CD4-positive, alpha-beta memory T cell (primary cell): ENCODE measurements around the gene RBBP5. TPM values are rescaled to one million over a fixed set of nuclear protein-coding genes. Genes with fewer than 3 reads are reported as not detected.

ENCODE experiments used
- CTCF ChIA-PET: fragments of 350-600 bp; sonication (Branson Sonifier 250); formaldehyde crosslinking; loops from one replicate; lab custom pipeline; 2021; ENCODE audit warnings: inconsistent platforms; ENCODE audit not compliant: partially characterized antibody; lab: Charles Lee
- POLR2A ChIA-PET: fragments of 350-600 bp; sonication (Branson Sonifier 250); formaldehyde crosslinking; loops from one replicate; lab custom pipeline; 2021; ENCODE audit not compliant: partially characterized antibody; lab: Charles Lee
- DNase-seq, 5 donors: peaks; one replicate each; pipeline versions ENCODE4 v3.0.0 to v3.0.0-alpha.2; 2020 to 2022; ENCODE audit warnings: mixed read lengths in 1 of 5
- H3K27ac ChIP-seq: one replicate; pipeline ENCODE4 v1.7.0; 2013; ENCODE audit warnings: low read depth, low read length
- H3K27me3 ChIP-seq: 2 replicates; pipeline ENCODE4 v1.7.0; 2013; ENCODE audit warnings: mild to moderate bottlenecking, low read length, moderate library complexity; ENCODE audit not compliant: insufficient read depth
- H3K36me3 ChIP-seq: 2 replicates; pipeline ENCODE4 v1.7.0; 2013; ENCODE audit warnings: mild to moderate bottlenecking, low read length, moderate library complexity; ENCODE audit not compliant: insufficient read depth
- H3K4me1 ChIP-seq: 2 replicates; pipeline ENCODE4 v1.7.0; 2013; ENCODE audit warnings: mild to moderate bottlenecking, low read length, moderate library complexity; ENCODE audit not compliant: insufficient read depth
- H3K4me3 ChIP-seq, 2 donors: one replicate each; pipeline ENCODE4 v1.7.0; 2013; ENCODE audit warnings: low read length in 2 of 2, mild to moderate bottlenecking in 1 of 2
- H3K9me3 ChIP-seq, 2 donors: one replicate each; pipeline ENCODE4 v1.7.0; 2013; ENCODE audit warnings: low read length in 2 of 2, control low read depth in 1 of 2; ENCODE audit not compliant: control insufficient read depth in 1 of 2
- H3K27ac Mint-ChIP-seq, 7 donors: one replicate each; pipeline ENCODE4 v1.8.0; 2020 to 2021; ENCODE audit warnings: mixed read lengths in 7 of 7, mild to moderate bottlenecking in 6 of 7, inconsistent platforms in 3 of 7, moderate library complexity in 3 of 7
- H3K27me3 Mint-ChIP-seq, 2 donors: one replicate each; pipeline ENCODE4 v1.8.0; 2020 to 2021; ENCODE audit warnings: mixed read lengths in 2 of 2
- H3K36me3 Mint-ChIP-seq, 2 donors: one replicate each; pipeline ENCODE4 v1.8.0; 2020 to 2021; ENCODE audit warnings: mixed read lengths in 2 of 2, inconsistent platforms in 1 of 2, mild to moderate bottlenecking in 1 of 2
- H3K4me1 Mint-ChIP-seq, 4 donors: one replicate each; pipeline ENCODE4 v1.8.0; 2020 to 2021; ENCODE audit warnings: mixed read lengths in 4 of 4, mild to moderate bottlenecking in 1 of 4
- H3K4me3 Mint-ChIP-seq, 8 donors: one replicate each; pipeline ENCODE4 v1.8.0; 2020 to 2021; ENCODE audit warnings: mixed read lengths in 8 of 8, mild to moderate bottlenecking in 7 of 8, moderate library complexity in 6 of 8, inconsistent platforms in 3 of 8
- H3K9me3 Mint-ChIP-seq, 8 donors: one replicate each; pipeline ENCODE4 v1.8.0; 2020 to 2021; ENCODE audit warnings: mixed read lengths in 8 of 8, mild to moderate bottlenecking in 5 of 8, inconsistent platforms in 3 of 8, moderate library complexity in 1 of 8
- intact Hi-C: fragments of 100-400 bp; cut with micrococcal nuclease; formaldehyde crosslinking; loops from one replicate; pipeline ENCODE4 v1.15.1; 2023
- polyA plus RNA-seq, 2 donors: library from polyadenylated mRNA; unstranded; fragments of 300-500 nt; fragmentation: Illumina TruSeq; gene quantifications; one replicate each; pipeline ENCODE4 v1.2.3, GENCODE V29; 2021
- total RNA-seq, 2 experiments: library from RNA; stranded (reverse); gene quantifications; one replicate each; pipeline ENCODE4 v1.2.3, GENCODE V29; 2021

RBBP5 gene
- total and polyA plus RNA-seq, 4 experiments from 2014 or later: 16.8 to 32.9 (median 26.8) TPM

GRCh38 chr1:205095422-205095821 is 26.4 kb downstream of the RBBP5 start:
- CTCF ChIA-PET: no interaction called here
- Mint-ChIP-seq H3K4me3 (no peak overlapping the region), H3K9me3 (peaks cover 0 to 2% (median 0%) of the 10 kb centered on the region in 8 donors), H3K27ac (peak overlapping the region in 1 of 7 donors; percentile 6), H3K27me3 (no peaks in the 10 kb centered on the region), H3K36me3 (peaks cover 70 to 86% of the 10 kb centered on the region in 2 donors), H3K4me1 (peaks cover 0 to 3% (median 0%) of the 10 kb centered on the region in 4 donors)
- Histone ChIP-seq H3K36me3 (peaks cover 89% of the 10 kb centered on the region), H3K4me3 (no peak overlapping the region), H3K9me3 (no peaks in the 10 kb centered on the region), H3K27me3 (no peaks in the 10 kb centered on the region), H3K27ac (no peak overlapping the region), H3K4me1 (no peaks in the 10 kb centered on the region)
- intact Hi-C loops: no loop called here
- POLR2A ChIA-PET: no interaction called here
- DNase-seq: no peak

GRCh38 chr1:205091043-205091740 is 30.6 kb downstream of the RBBP5 start:
- Histone ChIP-seq H3K36me3 (peaks cover 67% of the 10 kb centered on the region), H3K4me3 (no peak overlapping the region), H3K27me3 (no peaks in the 10 kb centered on the region), H3K4me1 (no peaks in the 10 kb centered on the region), H3K27ac (no peak overlapping the region), H3K9me3 (no peaks in the 10 kb centered on the region)
- H3K4me1 Mint-ChIP-seq: peaks cover 0 to 3% (median 0%) of the 10 kb centered on the region in 4 donors
- H3K27me3 Mint-ChIP-seq: no peaks in the 10 kb centered on the region
- ChIA-PET POLR2A (no interaction called here), CTCF (interaction anchor here (1.2 to 1.5 kb wide), 2 partner anchors 30 to 51 kb away, joined by 3 to 6 read pairs; no protein-coding TSS in a partner anchor)
- peak overlapping the region in 4 of 7 donors; percentile 15 to 48 (median 30) for H3K27ac Mint-ChIP-seq
- peaks cover 58 to 74% of the 10 kb centered on the region in 2 donors for H3K36me3 Mint-ChIP-seq
- H3K9me3 Mint-ChIP-seq: no peaks in the 10 kb centered on the region
- intact Hi-C loops: no loop called here
- no peak overlapping the region for H3K4me3 Mint-ChIP-seq
- no peak for DNase-seq

- CTCF ChIA-PET: interaction anchor here (1.9 kb wide), 1 partner anchor 27 kb away, joined by 7 read pairs; no protein-coding TSS in a partner anchor
- POLR2A ChIA-PET: no interaction called here
- peaks cover 0 to 5% (median 0%) of the 10 kb centered on the region in 4 donors for H3K4me1 Mint-ChIP-seq
- H3K27me3 Mint-ChIP-seq: no peaks in the 10 kb centered on the region
- intact Hi-C loops: no loop called here
- no peaks in the 10 kb centered on the region for H3K27me3 ChIP-seq
- H3K4me1 ChIP-seq: no peaks in the 10 kb centered on the region
- peaks cover 57 to 75% of the 10 kb centered on the region in 2 donors for H3K36me3 Mint-ChIP-seq
- no peak overlapping the region for H3K4me3 ChIP-seq
- H3K27ac ChIP-seq: no peak overlapping the region
- no peak for DNase-seq
- H3K9me3 ChIP-seq: no peaks in the 10 kb centered on the region
- no peak overlapping the region for H3K27ac Mint-ChIP-seq
- H3K4me3 Mint-ChIP-seq: no peak overlapping the region
- H3K36me3 ChIP-seq: peaks cover 51% of the 10 kb centered on the region
- no peaks in the 10 kb centered on the region for H3K9me3 Mint-ChIP-seq
Measured at GRCh38 chr1:205088341-205088740, 33.4 kb downstream of the RBBP5 start.

GRCh38 chr1:205084360-205084759 is 37.4 kb downstream of the RBBP5 start, which contains the start of gene TMEM81:
Gene TMEM81 (minus strand): TSS chr1:205084460. CDS start chr1:205084320, 140 bp downstream.
- no peaks in the 10 kb centered on the region for H3K27me3 Mint-ChIP-seq
- peak within 1 kb of the TSS in 2 of 7 donors; percentile 12 to 13 for H3K27ac Mint-ChIP-seq
- Histone ChIP-seq H3K36me3 (peaks cover 24% of the 10 kb centered on the region), H3K27ac (no peak within 1 kb of the TSS), H3K4me1 (no peaks in the 10 kb centered on the region), H3K9me3 (no peaks in the 10 kb centered on the region), H3K4me3 (no peak within 1 kb of the TSS), H3K27me3 (no peaks in the 10 kb centered on the region)
- peaks cover 46 to 48% of the 10 kb centered on the region in 2 donors for H3K36me3 Mint-ChIP-seq
- ChIA-PET POLR2A (no interaction called here), CTCF (interaction anchor here (0.6 kb wide), 1 partner anchor 168 kb away, joined by 4 read pairs; no protein-coding TSS in a partner anchor)
- DNase-seq: no peak
- H3K9me3 Mint-ChIP-seq: no peaks in the 10 kb centered on the region
- intact Hi-C loops: no loop called here
- peaks cover 0 to 2% (median 0%) of the 10 kb centered on the region in 4 donors for H3K4me1 Mint-ChIP-seq
- no peak within 1 kb of the TSS for H3K4me3 Mint-ChIP-seq

GRCh38 chr1:205082431-205082830 is 39.3 kb downstream of the RBBP5 start:
- intact Hi-C loops: no loop called here
- H3K4me1 Mint-ChIP-seq: peaks cover 0 to 2% (median 0%) of the 10 kb centered on the region in 4 donors
- ChIA-PET CTCF (interaction anchor here (0.8 to 1.4 kb wide), 3 partner anchors 21 to 442 kb away, joined by 3 to 4 read pairs (median 4); no protein-coding TSS in a partner anchor), POLR2A (no interaction called here)
- H3K9me3 Mint-ChIP-seq: no peaks in the 10 kb centered on the region
- Histone ChIP-seq H3K4me3 (no peak overlapping the region), H3K9me3 (no peaks in the 10 kb centered on the region), H3K27me3 (no peaks in the 10 kb centered on the region), H3K36me3 (peaks cover 10% of the 10 kb centered on the region), H3K4me1 (no peaks in the 10 kb centered on the region), H3K27ac (no peak overlapping the region)
- H3K27me3 Mint-ChIP-seq: no peaks in the 10 kb centered on the region
- DNase-seq: no peak
- H3K4me3 Mint-ChIP-seq: no peak overlapping the region
- H3K36me3 Mint-ChIP-seq: peaks cover 27 to 29% of the 10 kb centered on the region in 2 donors
- H3K27ac Mint-ChIP-seq: no peak overlapping the region

- Histone ChIP-seq H3K4me1 (no peaks in the 10 kb centered on the region), H3K27ac (no peak overlapping the region), H3K36me3 (no peaks in the 10 kb centered on the region), H3K9me3 (no peaks in the 10 kb centered on the region), H3K4me3 (no peak overlapping the region), H3K27me3 (no peaks in the 10 kb centered on the region)
- no peak for DNase-seq
- CTCF ChIA-PET: interaction anchor here (0.9 kb wide), 1 partner anchor 17 kb away, joined by 4 read pairs; no protein-coding TSS in a partner anchor
- Mint-ChIP-seq H3K4me3 (no peak overlapping the region), H3K4me1 (no peaks in the 10 kb centered on the region), H3K9me3 (no peaks in the 10 kb centered on the region), H3K27ac (no peak overlapping the region), H3K27me3 (no peaks in the 10 kb centered on the region), H3K36me3 (peaks cover 0 to 4% of the 10 kb centered on the region in 2 donors)
- intact Hi-C loops: no loop called here
- POLR2A ChIA-PET: no interaction called here
Measured at GRCh38 chr1:205077934-205078311, 43.9 kb downstream of the RBBP5 start.

GRCh38 chr1:205077158-205077933 is 44.4 kb downstream of the RBBP5 start:
- no peaks in the 10 kb centered on the region for H3K27me3 ChIP-seq
- H3K36me3 ChIP-seq: no peaks in the 10 kb centered on the region
- Mint-ChIP-seq H3K27ac (no peak overlapping the region), H3K36me3 (peaks cover 0 to 4% of the 10 kb centered on the region in 2 donors), H3K9me3 (no peaks in the 10 kb centered on the region), H3K4me3 (no peak overlapping the region), H3K4me1 (no peaks in the 10 kb centered on the region), H3K27me3 (no peaks in the 10 kb centered on the region)
- no peaks in the 10 kb centered on the region for H3K4me1 ChIP-seq
- H3K4me3 ChIP-seq: no peak overlapping the region
- DNase-seq: no peak
- intact Hi-C loops: no loop called here
- no peak overlapping the region for H3K27ac ChIP-seq
- H3K9me3 ChIP-seq: no peaks in the 10 kb centered on the region
- ChIA-PET POLR2A (no interaction called here), CTCF (interaction anchor here (0.5 to 8.0 kb wide), 3 partner anchors 15 to 121 kb away, joined by 3 to 44 read pairs (median 4); no protein-coding TSS in a partner anchor)
